ENCODE measurements around the gene ASF1B.

The ASF1B gene

DNA sequence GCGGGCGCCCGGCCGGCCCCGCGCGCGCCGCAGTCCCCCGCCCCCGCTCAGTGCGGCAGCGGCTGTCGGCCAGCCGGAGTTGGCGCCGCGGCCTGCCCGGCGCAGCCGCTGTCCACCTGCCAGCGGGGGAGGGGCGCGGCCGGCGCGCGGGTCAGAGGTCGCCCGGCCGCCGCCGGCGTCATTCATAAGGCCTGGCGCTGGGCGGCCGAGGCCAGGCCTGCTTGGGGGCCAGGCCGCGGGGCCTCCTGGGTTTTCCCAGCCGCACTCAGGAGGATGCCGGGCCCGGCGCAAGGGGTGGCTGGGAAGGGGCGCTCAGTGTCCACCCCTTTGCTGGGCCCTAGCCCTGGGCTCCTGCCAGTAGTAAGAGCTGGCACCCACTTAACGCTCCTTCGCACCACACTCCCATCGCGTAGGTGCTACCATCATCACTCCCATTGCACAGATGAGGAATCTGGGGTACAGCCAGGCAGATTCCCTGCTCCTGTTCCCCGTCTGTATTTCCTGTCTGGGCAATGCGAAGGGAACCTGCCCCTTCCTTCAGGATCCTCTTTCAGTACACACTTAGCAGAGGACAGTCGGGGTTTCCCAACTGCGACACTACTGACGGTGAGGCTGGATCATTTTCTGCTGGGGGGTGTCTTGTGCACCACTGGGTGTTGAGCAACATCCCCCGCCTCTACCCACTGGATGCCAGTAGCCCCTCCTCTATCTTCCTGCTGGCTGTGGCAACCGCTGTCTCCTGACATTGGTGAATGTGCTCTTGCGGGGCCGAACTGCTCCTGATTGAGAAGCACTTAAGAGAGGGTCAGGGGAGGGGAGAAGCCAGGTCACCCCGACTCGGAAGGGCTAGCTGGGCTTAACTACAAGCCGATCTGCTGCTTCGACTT lies 18.0 kb downstream of the ASF1B start:
- Histone ChIP-seq H3K27ac (ENCODE audit: insufficient read depth, low read length, poor library complexity, severe bottlenecking) (peak overlapping the region; percentile 78), H3K9me3 (ENCODE audit: control insufficient read depth, low read length) (no peaks in the 10 kb centered on the region), H3K27me3 (replicated peaks; ENCODE audit: control insufficient read depth, insufficient read depth, low read length, poor library complexity, severe bottlenecking) (no peaks in the 10 kb centered on the region), H3K36me3 (ENCODE audit: control insufficient read depth, insufficient read depth, low read length) (no peaks in the 10 kb centered on the region), H3K4me1 (ENCODE audit: control insufficient read depth, insufficient read depth, low read length, poor library complexity, severe bottlenecking) (peaks cover 27% of the 10 kb centered on the region), H3K4me3 (ENCODE audit: insufficient read depth, low read depth, low read length, poor library complexity, severe bottlenecking) (peak overlapping the region; percentile 58)
- DNase-seq, result peak; percentile 35 to 43 (median 38)

GRCh38 chr19:14117668-14118164 lies 18.7 kb downstream of the ASF1B start, which contains the start of gene PRKACA:
Gene PRKACA (minus strand): TSS chr19:14117762. CDS start chr19:14117547, 215 bp downstream.
- DNase-seq, result peak; percentile 97 to 98 (median 98)
- H3K27me3 ChIP-seq (replicated peaks; ENCODE audit: control insufficient read depth, insufficient read depth, low read length, poor library complexity, severe bottlenecking), result no peaks in the 10 kb centered on the region
- H3K4me1 ChIP-seq (ENCODE audit: control insufficient read depth, insufficient read depth, low read length, poor library complexity, severe bottlenecking), result peaks cover 30% of the 10 kb centered on the region
- H3K36me3 ChIP-seq (ENCODE audit: control insufficient read depth, insufficient read depth, low read length), result no peaks in the 10 kb centered on the region
- no peaks in the 10 kb centered on the region for H3K9me3 ChIP-seq (ENCODE audit: control insufficient read depth, low read length)
- H3K27ac ChIP-seq (ENCODE audit: insufficient read depth, low read length, poor library complexity, severe bottlenecking), result peak within 1 kb of the TSS; percentile 78
- H3K4me3 ChIP-seq (ENCODE audit: insufficient read depth, low read depth, low read length, poor library complexity, severe bottlenecking), result peak within 1 kb of the TSS; percentile 78

DNA sequence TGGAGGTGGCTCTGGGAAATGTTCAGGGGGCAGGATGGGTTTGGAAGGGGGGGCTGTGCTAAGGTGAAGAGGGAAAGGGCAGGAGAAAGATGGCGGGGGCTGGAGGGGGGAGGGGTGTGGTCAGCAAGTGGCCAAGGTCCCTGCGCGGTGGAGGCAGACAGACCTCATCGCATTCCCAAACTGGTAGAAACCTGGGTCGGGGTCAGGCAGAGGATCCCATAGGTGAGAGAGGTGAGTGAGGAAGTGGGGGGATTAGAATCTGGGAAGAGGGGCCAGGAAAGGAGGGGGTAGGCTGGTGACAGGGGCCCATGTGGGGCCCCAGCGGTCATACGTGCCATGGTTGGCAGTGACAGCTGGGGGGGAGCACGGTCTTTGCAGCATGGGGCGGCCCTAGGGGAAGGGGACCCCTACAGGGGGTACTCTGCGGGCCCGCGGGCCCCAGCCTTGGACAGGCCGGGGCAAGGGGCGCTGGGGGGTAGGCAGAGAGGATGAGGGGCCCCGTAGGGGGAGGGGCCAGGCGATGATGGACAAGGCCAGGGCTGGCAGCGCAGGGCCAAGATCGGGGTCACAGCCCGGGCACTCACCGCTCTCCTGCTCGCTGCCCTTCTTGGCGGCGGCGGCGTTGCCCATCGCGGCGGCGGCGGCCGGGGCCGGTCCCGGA lies 19.3 kb downstream of the ASF1B start:
- no peaks in the 10 kb centered on the region for H3K9me3 ChIP-seq (ENCODE audit: control insufficient read depth, low read length)
- peak overlapping the region; percentile 78 for H3K4me3 ChIP-seq (ENCODE audit: insufficient read depth, low read depth, low read length, poor library complexity, severe bottlenecking)
- peaks cover 30% of the 10 kb centered on the region for H3K4me1 ChIP-seq (ENCODE audit: control insufficient read depth, insufficient read depth, low read length, poor library complexity, severe bottlenecking)
- DNase-seq, result peak in 1 of 3 donors; percentile 8
- H3K27me3 ChIP-seq (replicated peaks; ENCODE audit: control insufficient read depth, insufficient read depth, low read length, poor library complexity, severe bottlenecking), result no peaks in the 10 kb centered on the region
- H3K36me3 ChIP-seq (ENCODE audit: control insufficient read depth, insufficient read depth, low read length), result no peaks in the 10 kb centered on the region
- peak overlapping the region; percentile 45 for H3K27ac ChIP-seq (ENCODE audit: insufficient read depth, low read length, poor library complexity, severe bottlenecking)

DNA sequence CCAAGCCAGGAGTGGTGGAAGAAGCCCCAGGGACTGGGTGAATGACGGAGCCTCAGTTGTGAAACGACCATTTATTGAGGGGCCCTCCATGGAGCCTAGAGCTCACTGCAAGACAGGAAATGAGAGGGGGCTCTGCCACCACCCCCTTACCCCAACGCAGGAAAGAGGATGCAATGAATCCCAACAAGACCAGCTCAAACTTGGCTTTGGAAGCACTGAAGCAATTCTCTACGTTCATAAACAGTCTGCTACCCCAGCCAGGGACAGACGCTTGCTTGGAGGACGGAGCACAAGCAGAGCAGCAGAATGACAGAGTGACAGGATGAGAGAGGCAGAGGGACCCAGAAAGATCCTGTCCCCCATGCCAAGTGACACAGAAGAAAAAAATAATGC lies 19.9 kb downstream of the ASF1B start:
- Histone ChIP-seq H3K4me1 (ENCODE audit: control insufficient read depth, insufficient read depth, low read length, poor library complexity, severe bottlenecking) (peaks cover 34% of the 10 kb centered on the region), H3K27ac (ENCODE audit: insufficient read depth, low read length, poor library complexity, severe bottlenecking) (no peak overlapping the region), H3K9me3 (ENCODE audit: control insufficient read depth, low read length) (no peaks in the 10 kb centered on the region), H3K36me3 (ENCODE audit: control insufficient read depth, insufficient read depth, low read length) (no peaks in the 10 kb centered on the region), H3K4me3 (ENCODE audit: insufficient read depth, low read depth, low read length, poor library complexity, severe bottlenecking) (peak overlapping the region; percentile 78), H3K27me3 (replicated peaks; ENCODE audit: control insufficient read depth, insufficient read depth, low read length, poor library complexity, severe bottlenecking) (no peaks in the 10 kb centered on the region)
- DNase-seq, result no peak

GRCh38 chr19:14115756-14116155 lies 20.6 kb downstream of the ASF1B start:
- H3K27me3 ChIP-seq (replicated peaks; ENCODE audit: control insufficient read depth, insufficient read depth, low read length, poor library complexity, severe bottlenecking), result no peaks in the 10 kb centered on the region
- no peak for DNase-seq
- H3K36me3 ChIP-seq (ENCODE audit: control insufficient read depth, insufficient read depth, low read length), result no peaks in the 10 kb centered on the region
- peaks cover 34% of the 10 kb centered on the region for H3K4me1 ChIP-seq (ENCODE audit: control insufficient read depth, insufficient read depth, low read length, poor library complexity, severe bottlenecking)
- no peak overlapping the region for H3K4me3 ChIP-seq (ENCODE audit: insufficient read depth, low read depth, low read length, poor library complexity, severe bottlenecking)
- H3K9me3 ChIP-seq (ENCODE audit: control insufficient read depth, low read length), result no peaks in the 10 kb centered on the region
- H3K27ac ChIP-seq (ENCODE audit: insufficient read depth, low read length, poor library complexity, severe bottlenecking), result no peak overlapping the region

DNA sequence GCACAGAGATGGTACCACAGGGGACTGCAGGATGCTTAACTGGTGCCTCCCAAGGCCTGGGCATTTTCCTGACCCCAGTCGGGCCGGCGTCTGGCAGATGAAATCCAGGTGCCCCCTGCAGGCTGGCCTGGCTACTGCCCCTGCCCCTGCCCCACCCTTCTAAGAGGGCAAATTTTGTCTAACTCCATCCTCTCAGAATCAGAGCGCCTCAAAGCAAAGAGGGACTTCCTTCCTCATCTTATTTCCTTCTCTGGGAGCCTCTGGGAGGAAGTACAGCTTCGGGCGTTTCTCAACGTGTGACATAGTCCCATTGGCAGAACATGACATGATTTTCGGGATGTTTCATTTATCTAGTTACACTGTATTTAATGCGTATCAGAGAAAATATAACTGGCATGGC lies 21.5 kb downstream of the ASF1B start:
- Histone ChIP-seq H3K4me1 (ENCODE audit: control insufficient read depth, insufficient read depth, low read length, poor library complexity, severe bottlenecking) (peaks cover 34% of the 10 kb centered on the region), H3K27ac (ENCODE audit: insufficient read depth, low read length, poor library complexity, severe bottlenecking) (no peak overlapping the region), H3K4me3 (ENCODE audit: insufficient read depth, low read depth, low read length, poor library complexity, severe bottlenecking) (no peak overlapping the region), H3K27me3 (replicated peaks; ENCODE audit: control insufficient read depth, insufficient read depth, low read length, poor library complexity, severe bottlenecking) (no peaks in the 10 kb centered on the region), H3K36me3 (ENCODE audit: control insufficient read depth, insufficient read depth, low read length) (no peaks in the 10 kb centered on the region), H3K9me3 (ENCODE audit: control insufficient read depth, low read length) (no peaks in the 10 kb centered on the region)
- peak; percentile 16 to 29 (median 19) for DNase-seq

DNA sequence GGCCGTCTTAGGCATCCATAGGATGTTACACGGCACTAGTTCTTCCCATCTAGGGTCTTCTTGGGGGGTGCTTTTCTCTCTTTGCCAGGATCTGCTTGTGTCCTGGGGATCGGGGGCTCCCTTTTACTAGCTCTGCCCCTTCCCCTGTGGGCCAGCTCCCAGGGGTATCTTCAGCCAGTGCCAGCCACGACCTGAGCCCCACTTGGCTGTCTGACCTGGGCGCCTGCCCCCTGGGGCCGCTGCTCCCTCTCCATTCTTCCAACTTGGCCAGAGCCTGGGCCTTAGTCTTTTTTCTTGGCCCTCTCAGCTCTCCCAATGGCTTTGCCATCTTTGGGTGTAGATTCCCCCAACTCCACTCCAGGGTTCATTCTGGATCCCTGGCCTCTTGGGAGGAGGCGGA lies 21.9 kb downstream of the ASF1B start:
- Histone ChIP-seq H3K27ac (ENCODE audit: insufficient read depth, low read length, poor library complexity, severe bottlenecking) (no peak overlapping the region), H3K4me1 (ENCODE audit: control insufficient read depth, insufficient read depth, low read length, poor library complexity, severe bottlenecking) (peaks cover 34% of the 10 kb centered on the region), H3K9me3 (ENCODE audit: control insufficient read depth, low read length) (no peaks in the 10 kb centered on the region), H3K27me3 (replicated peaks; ENCODE audit: control insufficient read depth, insufficient read depth, low read length, poor library complexity, severe bottlenecking) (no peaks in the 10 kb centered on the region), H3K36me3 (ENCODE audit: control insufficient read depth, insufficient read depth, low read length) (no peaks in the 10 kb centered on the region), H3K4me3 (ENCODE audit: insufficient read depth, low read depth, low read length, poor library complexity, severe bottlenecking) (no peak overlapping the region)
- DNase-seq, result no peak

DNA sequence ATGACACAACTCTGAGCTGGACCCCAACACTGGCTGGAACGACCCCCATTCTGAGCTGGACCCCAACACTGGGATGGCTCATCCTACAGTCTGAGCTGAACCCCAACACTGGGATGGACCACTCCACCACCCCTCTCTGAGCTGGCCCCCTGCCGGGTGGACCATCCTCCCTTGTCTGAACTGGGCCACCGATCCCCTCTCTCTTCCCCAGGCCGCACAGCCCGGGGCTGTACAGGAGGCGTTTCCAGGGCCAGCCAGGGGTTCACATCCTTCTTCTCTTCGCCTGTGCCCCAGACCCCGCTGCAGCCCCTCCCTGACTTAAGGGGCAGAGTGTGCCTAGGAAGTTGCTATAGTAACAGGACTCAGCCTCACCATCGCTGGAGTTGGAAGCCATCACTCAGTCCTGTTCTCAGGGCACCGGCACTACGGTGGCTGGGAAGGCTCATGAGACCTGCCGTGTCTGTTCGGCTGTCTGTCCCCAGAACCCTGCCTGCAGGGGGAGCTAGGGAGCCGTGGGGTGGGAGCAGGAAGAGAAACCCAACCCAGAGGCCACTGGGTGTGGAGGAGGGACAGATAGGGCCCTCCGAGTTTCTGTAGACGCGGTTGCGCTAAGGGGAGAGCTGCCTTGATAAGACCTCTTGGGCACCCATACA lies 22.5 kb downstream of the ASF1B start:
- peak; percentile 25 to 32 (median 26) for DNase-seq
- H3K27ac ChIP-seq (ENCODE audit: insufficient read depth, low read length, poor library complexity, severe bottlenecking), result no peak overlapping the region
- H3K4me1 ChIP-seq (ENCODE audit: control insufficient read depth, insufficient read depth, low read length, poor library complexity, severe bottlenecking), result peaks cover 32% of the 10 kb centered on the region

GRCh38 chr19:14112809-14113385 lies 23.5 kb downstream of the ASF1B start:
- H3K27me3 ChIP-seq (replicated peaks; ENCODE audit: control insufficient read depth, insufficient read depth, low read length, poor library complexity, severe bottlenecking), result no peaks in the 10 kb centered on the region
- H3K36me3 ChIP-seq (ENCODE audit: control insufficient read depth, insufficient read depth, low read length), result no peaks in the 10 kb centered on the region
- H3K4me1 ChIP-seq (ENCODE audit: control insufficient read depth, insufficient read depth, low read length, poor library complexity, severe bottlenecking), result peaks cover 26% of the 10 kb centered on the region
- no peak overlapping the region for H3K4me3 ChIP-seq (ENCODE audit: insufficient read depth, low read depth, low read length, poor library complexity, severe bottlenecking)
- H3K27ac ChIP-seq (ENCODE audit: insufficient read depth, low read length, poor library complexity, severe bottlenecking), result no peak overlapping the region
- no peaks in the 10 kb centered on the region for H3K9me3 ChIP-seq (ENCODE audit: control insufficient read depth, low read length)
- no peak for DNase-seq

More for the DNA sequence above, 22.5 kb downstream of the ASF1B start:
- Histone ChIP-seq H3K9me3 (ENCODE audit: control insufficient read depth, low read length) (no peaks in the 10 kb centered on the region), H3K4me3 (ENCODE audit: insufficient read depth, low read depth, low read length, poor library complexity, severe bottlenecking) (no peak overlapping the region), H3K36me3 (ENCODE audit: control insufficient read depth, insufficient read depth, low read length) (no peaks in the 10 kb centered on the region), H3K27me3 (replicated peaks; ENCODE audit: control insufficient read depth, insufficient read depth, low read length, poor library complexity, severe bottlenecking) (no peaks in the 10 kb centered on the region)
